ENCODE measurements around the gene KCNN2. TPM values are rescaled to one million over a fixed set of nuclear protein-coding genes. Genes with fewer than 3 reads are reported as not detected.

Gene KCNN2
- polyA plus RNA-seq, 10 donors = 5.7 to 11.3 (median 8.5) TPM

- peak in 2 of 3 donors; percentile 10 to 77 for DNase-seq
Observed at GRCh38 chr5:114362197-114362976, 517 bp downstream of the KCNN2 start.

- DNase-seq = peak in 2 of 3 donors; percentile 14 to 73
Observed at GRCh38 chr5:114362977-114363761, 1.3 kb downstream of the KCNN2 start.

- no peak for DNase-seq
Observed at GRCh38 chr5:114363837-114364236, 2.0 kb downstream of the KCNN2 start.

- peak in 1 of 3 donors; percentile 10 for DNase-seq
Observed at GRCh38 chr5:114367029-114367428, 5.2 kb downstream of the KCNN2 start.

GRCh38 chr5:114369680-114370417, 8.0 kb downstream of the KCNN2 start:
- DNase-seq = no peak

GRCh38 chr5:114377050-114377844, 15.4 kb downstream of the KCNN2 start:
- DNase-seq = peak in 1 of 3 donors; percentile 2

- no peak for DNase-seq
Observed at GRCh38 chr5:114377946-114378345, 16.1 kb downstream of the KCNN2 start.

- DNase-seq = no peak
Observed at GRCh38 chr5:114380721-114381120, 18.9 kb downstream of the KCNN2 start.

GRCh38 chr5:114387433-114387832, 25.6 kb downstream of the KCNN2 start:
- peak in 2 of 3 donors; percentile 6 to 19 for DNase-seq

- DNase-seq = no peak
Observed at GRCh38 chr5:114390431-114390830, 28.6 kb downstream of the KCNN2 start.

- DNase-seq = no peak
Observed at GRCh38 chr5:114391321-114391720, 29.5 kb downstream of the KCNN2 start.

- DNase-seq = no peak
Observed at GRCh38 chr5:114393159-114393558, 31.3 kb downstream of the KCNN2 start.

GRCh38 chr5:114402206-114402605, 40.3 kb downstream of the KCNN2 start:
- DNase-seq = no peak

- no peak for DNase-seq
Observed at GRCh38 chr5:114407783-114408182, 45.9 kb downstream of the KCNN2 start.

- DNase-seq = no peak
Observed at GRCh38 chr5:114408847-114409246, 47.0 kb downstream of the KCNN2 start.

GRCh38 chr5:114411380-114411931, 49.6 kb downstream of the KCNN2 start:
- DNase-seq = no peak

GRCh38 chr5:114412510-114413171, 50.8 kb downstream of the KCNN2 start:
- DNase-seq = peak in 1 of 3 donors; percentile 43

- DNase-seq = no peak
Observed at GRCh38 chr5:114415760-114416159, 53.9 kb downstream of the KCNN2 start.

- DNase-seq = no peak
Observed at GRCh38 chr5:114416254-114416653, 54.4 kb downstream of the KCNN2 start.

GRCh38 chr5:114417519-114417918, 55.6 kb downstream of the KCNN2 start:
- DNase-seq = no peak

Data from muscle of back (tissue), 11 donors.